Stimulated activated naive B cell treated with anti-CD40 and anti-IgM and Interleukin-4, amounts not matched to agents 10 μg/mL and 1 μg/mL and 100 μg/mL, for 72 hours (primary cell): ENCODE data around the gene CELF6.

Source experiments
- ATAC-seq, 2 donors: fragments of 150-1000 bp; cut with Tn5 transposase; replicated peaks; 2 replicates each; pipeline ENCODE4 v1.10.0; 2021; ENCODE audit warnings: moderate library complexity in 1 of 2
- DNase-seq: peaks from one replicate; pipeline ENCODE4 v3.0.0; 2021
- H3K27ac Mint-ChIP-seq: one replicate; pipeline ENCODE4 v1.8.0; 2022; ENCODE audit warnings: mild to moderate bottlenecking, mixed read lengths
- H3K27me3 Mint-ChIP-seq, 2 donors: one replicate each; pipeline ENCODE4 v1.8.0; 2022; ENCODE audit warnings: mixed read lengths in 2 of 2
- H3K36me3 Mint-ChIP-seq, 2 donors: one replicate each; pipeline ENCODE4 v1.8.0; 2022; ENCODE audit warnings: mixed read lengths in 2 of 2, mild to moderate bottlenecking in 1 of 2
- H3K4me1 Mint-ChIP-seq, 2 donors: one replicate each; pipeline ENCODE4 v1.8.0; 2022; ENCODE audit warnings: mixed read lengths in 2 of 2, mild to moderate bottlenecking in 1 of 2
- H3K4me3 Mint-ChIP-seq, 2 donors: one replicate each; pipeline ENCODE4 v1.8.0; 2022; ENCODE audit warnings: mild to moderate bottlenecking in 2 of 2, mixed read lengths in 2 of 2, moderate library complexity in 1 of 2
- H3K9me3 Mint-ChIP-seq, 2 donors: one replicate each; pipeline ENCODE4 v1.8.0; 2022; ENCODE audit warnings: mixed read lengths in 2 of 2, mild to moderate bottlenecking in 1 of 2

The CELF6 gene

GRCh38 chr15:72236381-72237003 lies 83.5 kb downstream of the CELF6 start:
- no peaks in the 10 kb centered on the region for H3K9me3 Mint-ChIP-seq
- DNase-seq (no peak), ATAC-seq (no peak)
- H3K27ac Mint-ChIP-seq = no peak overlapping the region
- H3K36me3 Mint-ChIP-seq = peaks cover 7 to 11% of the 10 kb centered on the region in 2 donors
- peaks cover 11 to 37% of the 10 kb centered on the region in 2 donors for H3K4me1 Mint-ChIP-seq
- peak overlapping the region; percentile 46 to 64 for H3K4me3 Mint-ChIP-seq
- no peaks in the 10 kb centered on the region for H3K27me3 Mint-ChIP-seq

- no peaks in the 10 kb centered on the region for H3K27me3 Mint-ChIP-seq
- H3K4me3 Mint-ChIP-seq = no peak overlapping the region
- peaks cover 13 to 39% of the 10 kb centered on the region in 2 donors for H3K4me1 Mint-ChIP-seq
- no peak for DNase-seq
- peaks cover 3 to 5% of the 10 kb centered on the region in 2 donors for H3K36me3 Mint-ChIP-seq
- H3K9me3 Mint-ChIP-seq = no peaks in the 10 kb centered on the region
- ATAC-seq = no peak
- H3K27ac Mint-ChIP-seq = no peak overlapping the region
Measured at GRCh38 chr15:72235298-72235697, 84.7 kb downstream of the CELF6 start.
